Loucy (cell line): ENCODE results near the gene ZNF396.

Experiments used
- EZH2phosphoT487 ChIP-seq: fragments of 200-600 bp; IDR thresholded peaks from 2 replicates; pipeline ENCODE4 v1.6.1; 2018; ENCODE audit warnings: antibody characterized with exemption, mild to moderate bottlenecking, moderate library complexity, borderline replicate concordance
- TF ChIP-seq, protein P1 (sequence below): fragments of 200-600 bp; sonication (generic); conservative IDR thresholded peaks from 2 replicates; pipeline ENCODE4 v1.5.1; 2014; ENCODE audit warnings: mild to moderate bottlenecking, antibody characterized with exemption, low read length

DNA sequence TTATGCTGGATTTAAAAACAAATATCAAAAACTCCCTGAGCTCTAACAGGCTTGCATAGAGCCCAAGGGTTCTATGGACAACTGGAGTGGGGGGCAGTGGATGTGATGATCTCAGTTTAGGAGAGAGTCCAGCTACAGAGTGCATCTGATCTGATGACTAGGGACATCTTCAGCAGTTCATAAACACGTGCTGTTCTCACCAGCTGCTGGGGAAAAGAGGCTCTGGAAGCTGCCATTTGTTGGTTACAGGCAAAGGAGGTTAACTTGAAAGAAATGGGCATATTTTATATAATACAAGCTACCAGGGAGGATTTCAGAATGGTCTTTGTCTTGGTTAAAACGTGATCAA, 36.0 kb upstream of the ZNF396 start:
- TF ChIP-seq, protein P1, sequence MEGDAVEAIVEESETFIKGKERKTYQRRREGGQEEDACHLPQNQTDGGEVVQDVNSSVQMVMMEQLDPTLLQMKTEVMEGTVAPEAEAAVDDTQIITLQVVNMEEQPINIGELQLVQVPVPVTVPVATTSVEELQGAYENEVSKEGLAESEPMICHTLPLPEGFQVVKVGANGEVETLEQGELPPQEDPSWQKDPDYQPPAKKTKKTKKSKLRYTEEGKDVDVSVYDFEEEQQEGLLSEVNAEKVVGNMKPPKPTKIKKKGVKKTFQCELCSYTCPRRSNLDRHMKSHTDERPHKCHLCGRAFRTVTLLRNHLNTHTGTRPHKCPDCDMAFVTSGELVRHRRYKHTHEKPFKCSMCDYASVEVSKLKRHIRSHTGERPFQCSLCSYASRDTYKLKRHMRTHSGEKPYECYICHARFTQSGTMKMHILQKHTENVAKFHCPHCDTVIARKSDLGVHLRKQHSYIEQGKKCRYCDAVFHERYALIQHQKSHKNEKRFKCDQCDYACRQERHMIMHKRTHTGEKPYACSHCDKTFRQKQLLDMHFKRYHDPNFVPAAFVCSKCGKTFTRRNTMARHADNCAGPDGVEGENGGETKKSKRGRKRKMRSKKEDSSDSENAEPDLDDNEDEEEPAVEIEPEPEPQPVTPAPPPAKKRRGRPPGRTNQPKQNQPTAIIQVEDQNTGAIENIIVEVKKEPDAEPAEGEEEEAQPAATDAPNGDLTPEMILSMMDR: no peak
- no peak for TF ChIP-seq EZH2phosphoT487
